ENCODE measurements around the gene LRRC17.

Gene LRRC17

DNA sequence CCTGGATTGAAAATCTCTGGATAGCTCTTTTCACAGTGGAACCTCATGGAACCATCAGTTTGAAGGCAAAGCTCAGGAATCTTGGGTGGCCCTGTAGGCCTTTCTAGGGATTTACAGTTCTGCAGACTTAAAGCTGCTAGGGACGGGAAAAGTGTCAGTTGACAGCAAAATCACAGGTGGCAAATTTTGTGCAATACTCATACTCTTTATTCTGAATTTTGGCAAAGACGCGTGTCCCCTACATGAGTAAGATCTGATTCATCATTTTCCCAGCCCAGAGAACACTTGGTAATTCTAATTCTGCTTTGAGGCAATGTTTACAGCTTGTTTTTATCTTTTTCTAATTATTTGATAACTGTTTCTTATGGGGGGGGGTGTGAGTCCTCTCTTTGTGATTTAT is 3.6 kb downstream of the LRRC17 start:
- no peaks in the 10 kb centered on the region for H3K36me3 ChIP-seq (ENCODE audit: insufficient read depth, low read length)
- no peak for DNase-seq
- no peaks in the 10 kb centered on the region for H3K4me1 ChIP-seq (ENCODE audit: insufficient read depth, low read length)
- no peak overlapping the region for H3K4me3 ChIP-seq (ENCODE audit: low read depth in 1 of 2, low read length in 2 of 2)
- no peak overlapping the region for H3K27ac ChIP-seq (ENCODE audit: low read length)
- H4K20me1 ChIP-seq (ENCODE audit: insufficient read depth, low read length), result no peaks in the 10 kb centered on the region
- H3K9me3 ChIP-seq (ENCODE audit: insufficient read depth, low read length, severe bottlenecking), result no peaks in the 10 kb centered on the region
- ATAC-seq (ENCODE audit: insufficient read depth, low read depth), result no peak
- H2AFZ ChIP-seq (ENCODE audit: low read depth, low read length), result no peak overlapping the region
- no peaks in the 10 kb centered on the region for H3K79me2 ChIP-seq (ENCODE audit: insufficient read depth, low read length)
- peaks cover 4% of the 10 kb centered on the region for H3K27me3 ChIP-seq (ENCODE audit: insufficient read depth, low read length, poor library complexity)
- H3K9ac ChIP-seq (ENCODE audit: low read depth, low read length), result no peak overlapping the region
- no peak overlapping the region for H3K4me2 ChIP-seq (ENCODE audit: insufficient read depth, low read length)
- no peak for TF ChIP-seq CTCF (IDR thresholded peaks at IDR 0.05; ENCODE audit: borderline replicate concordance, extremely low read depth, low read length, poor library complexity, severe bottlenecking)
- no peak for TF ChIP-seq EZH2 (IDR thresholded peaks at IDR 0.05; ENCODE audit: borderline replicate concordance, low read depth, low read length, severe bottlenecking)

- no peaks in the 10 kb centered on the region for H4K20me1 ChIP-seq (ENCODE audit: insufficient read depth, low read length)
- H3K4me1 ChIP-seq (ENCODE audit: insufficient read depth, low read length), result no peaks in the 10 kb centered on the region
- no peak for DNase-seq
- H3K79me2 ChIP-seq (ENCODE audit: insufficient read depth, low read length), result no peaks in the 10 kb centered on the region
- peaks cover 4% of the 10 kb centered on the region for H3K27me3 ChIP-seq (ENCODE audit: insufficient read depth, low read length, poor library complexity)
- H3K27ac ChIP-seq (ENCODE audit: low read length), result no peak overlapping the region
- H3K4me3 ChIP-seq (ENCODE audit: low read depth in 1 of 2, low read length in 2 of 2), result no peak overlapping the region
- no peak for TF ChIP-seq EZH2 (IDR thresholded peaks at IDR 0.05; ENCODE audit: borderline replicate concordance, low read depth, low read length, severe bottlenecking)
- TF ChIP-seq CTCF (IDR thresholded peaks at IDR 0.05; ENCODE audit: borderline replicate concordance, extremely low read depth, low read length, poor library complexity, severe bottlenecking), result no peak
- no peaks in the 10 kb centered on the region for H3K36me3 ChIP-seq (ENCODE audit: insufficient read depth, low read length)
- no peak overlapping the region for H3K9ac ChIP-seq (ENCODE audit: low read depth, low read length)
- no peak overlapping the region for H3K4me2 ChIP-seq (ENCODE audit: insufficient read depth, low read length)
- no peaks in the 10 kb centered on the region for H3K9me3 ChIP-seq (ENCODE audit: insufficient read depth, low read length, severe bottlenecking)
- no peak for ATAC-seq (ENCODE audit: insufficient read depth, low read depth)
- H2AFZ ChIP-seq (ENCODE audit: low read depth, low read length), result no peak overlapping the region
Measured at GRCh38 chr7:102916881-102917280, 4.1 kb downstream of the LRRC17 start.

GRCh38 chr7:102917436-102918353 is 4.9 kb downstream of the LRRC17 start:
- Histone ChIP-seq H3K79me2 (ENCODE audit: insufficient read depth, low read length) (no peaks in the 10 kb centered on the region), H3K4me2 (ENCODE audit: insufficient read depth, low read length) (no peak overlapping the region), H3K4me3 (ENCODE audit: low read depth in 1 of 2, low read length in 2 of 2) (no peak overlapping the region), H3K4me1 (ENCODE audit: insufficient read depth, low read length) (no peaks in the 10 kb centered on the region), H3K36me3 (ENCODE audit: insufficient read depth, low read length) (no peaks in the 10 kb centered on the region), H3K9me3 (ENCODE audit: insufficient read depth, low read length, severe bottlenecking) (no peaks in the 10 kb centered on the region), H4K20me1 (ENCODE audit: insufficient read depth, low read length) (no peaks in the 10 kb centered on the region), H3K9ac (ENCODE audit: low read depth, low read length) (no peak overlapping the region), H3K27me3 (ENCODE audit: insufficient read depth, low read length, poor library complexity) (peaks cover 3% of the 10 kb centered on the region), H2AFZ (ENCODE audit: low read depth, low read length) (no peak overlapping the region), H3K27ac (ENCODE audit: low read length) (no peak overlapping the region)
- TF ChIP-seq CTCF (IDR thresholded peaks at IDR 0.05; ENCODE audit: borderline replicate concordance, extremely low read depth, low read length, poor library complexity, severe bottlenecking) (no peak), EZH2 (IDR thresholded peaks at IDR 0.05; ENCODE audit: borderline replicate concordance, low read depth, low read length, severe bottlenecking) (no peak)
- ATAC-seq (ENCODE audit: insufficient read depth, low read depth), result no peak
- no peak for DNase-seq
